GM18870 (cell line): ENCODE data around the gene ANKUB1.

Experiments
- ATAC-seq: cut with Tn5 transposase; IDR thresholded peaks from one replicate; pipeline ENCODE4 v1.9.1; 2021; ENCODE audit warnings: moderate library complexity; ENCODE audit not compliant: unreplicated experiment

ANKUB1 gene

GRCh38 chr3:149809699-149810098 is 17.3 kb upstream of the ANKUB1 start:
- ATAC-seq = no peak

GRCh38 chr3:149808209-149808829 is 16.0 kb upstream of the ANKUB1 start:
- ATAC-seq = no peak

DNA sequence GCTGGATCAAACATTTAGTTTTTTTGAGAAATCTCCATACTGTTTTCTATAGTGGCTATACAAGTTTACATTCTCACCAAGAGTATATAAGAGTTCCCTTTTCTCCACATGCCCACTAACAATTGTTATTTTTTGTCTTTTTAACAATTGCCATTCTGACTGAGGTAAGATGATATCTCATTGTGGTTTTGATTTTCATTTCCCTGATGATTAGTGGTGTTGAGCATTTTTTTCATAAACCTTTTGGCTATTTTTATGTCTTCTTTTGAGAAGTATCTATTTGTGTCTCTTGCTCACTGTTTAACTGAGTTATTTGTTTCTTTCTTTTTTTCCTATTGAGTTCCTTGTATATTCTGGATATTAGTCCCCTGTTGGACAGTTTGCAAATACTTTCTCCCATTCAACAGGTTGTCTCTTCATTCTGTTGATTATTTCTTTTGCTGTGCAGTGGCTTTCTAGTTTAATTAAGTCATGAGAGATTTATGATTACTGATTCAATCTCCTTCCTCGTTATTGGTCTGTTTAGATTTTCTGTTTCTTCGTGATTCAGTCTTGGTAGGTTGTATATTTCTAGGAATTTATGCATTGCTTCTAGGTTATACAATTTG is 13.9 kb upstream of the ANKUB1 start:
- no peak for ATAC-seq

DNA sequence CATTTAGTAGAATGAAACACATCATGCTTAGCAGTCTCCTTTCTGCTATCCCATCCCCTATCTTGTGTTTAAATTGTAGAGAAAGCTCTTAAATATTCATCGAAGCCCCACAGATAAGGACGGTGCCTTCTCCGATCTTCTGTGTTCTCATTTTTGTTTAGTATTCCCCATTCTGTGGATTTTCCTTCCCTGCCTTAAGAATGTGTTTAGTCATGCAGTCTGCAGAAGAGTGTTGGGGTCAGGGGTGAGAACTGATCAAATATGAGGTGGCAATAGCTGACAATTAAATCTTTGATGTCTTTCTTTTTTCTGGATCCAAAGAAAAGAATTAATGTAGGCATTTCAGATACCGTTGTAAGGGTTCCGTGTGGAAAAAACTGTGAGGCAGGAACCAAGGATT is 9.3 kb upstream of the ANKUB1 start:
- no peak for ATAC-seq

GRCh38 chr3:149801195-149801594 is 8.8 kb upstream of the ANKUB1 start:
- no peak for ATAC-seq

DNA sequence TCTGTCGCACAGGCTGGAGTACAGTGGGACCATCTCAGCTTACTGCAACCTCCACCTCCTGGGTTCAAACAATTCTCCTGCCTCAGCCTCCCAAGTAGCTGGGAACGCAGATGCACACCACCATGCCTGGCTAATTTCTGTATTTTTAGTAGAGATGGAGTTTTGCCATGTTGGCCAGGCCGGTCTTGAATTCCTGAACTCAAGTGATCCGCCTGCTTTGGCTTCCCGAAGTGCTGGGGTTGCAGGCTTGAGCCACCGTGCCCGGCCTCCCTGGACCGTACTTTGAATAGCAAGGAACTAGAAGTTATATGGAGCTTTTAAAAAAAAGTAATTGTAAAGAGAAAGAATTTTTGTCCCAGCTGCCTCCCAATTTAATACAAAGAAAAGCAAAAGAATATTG is 8.3 kb upstream of the ANKUB1 start:
- ATAC-seq = no peak

GRCh38 chr3:149796026-149796425 is 3.7 kb upstream of the ANKUB1 start:
- no peak for ATAC-seq

DNA sequence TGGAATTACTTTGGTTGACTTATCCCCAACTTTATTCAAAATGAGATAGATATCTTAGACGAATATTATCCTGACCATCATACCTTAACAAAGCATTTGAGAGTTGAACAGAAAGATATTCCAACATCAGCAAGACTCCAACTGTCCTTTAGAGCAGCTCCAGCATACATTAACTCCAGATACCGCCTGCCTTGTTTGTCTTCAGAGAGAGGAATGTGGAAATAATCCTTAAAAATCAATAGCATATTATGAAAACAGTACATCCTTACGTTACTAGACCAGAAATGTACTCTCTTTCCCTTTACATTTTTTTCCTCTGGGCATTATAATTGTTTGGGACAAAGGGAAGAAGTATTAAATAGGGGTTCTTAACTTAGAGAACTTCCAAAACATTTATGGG is 1.7 kb downstream of the ANKUB1 start:
- no peak for ATAC-seq

GRCh38 chr3:149790268-149790667 is 2.1 kb downstream of the ANKUB1 start:
- no peak for ATAC-seq

DNA sequence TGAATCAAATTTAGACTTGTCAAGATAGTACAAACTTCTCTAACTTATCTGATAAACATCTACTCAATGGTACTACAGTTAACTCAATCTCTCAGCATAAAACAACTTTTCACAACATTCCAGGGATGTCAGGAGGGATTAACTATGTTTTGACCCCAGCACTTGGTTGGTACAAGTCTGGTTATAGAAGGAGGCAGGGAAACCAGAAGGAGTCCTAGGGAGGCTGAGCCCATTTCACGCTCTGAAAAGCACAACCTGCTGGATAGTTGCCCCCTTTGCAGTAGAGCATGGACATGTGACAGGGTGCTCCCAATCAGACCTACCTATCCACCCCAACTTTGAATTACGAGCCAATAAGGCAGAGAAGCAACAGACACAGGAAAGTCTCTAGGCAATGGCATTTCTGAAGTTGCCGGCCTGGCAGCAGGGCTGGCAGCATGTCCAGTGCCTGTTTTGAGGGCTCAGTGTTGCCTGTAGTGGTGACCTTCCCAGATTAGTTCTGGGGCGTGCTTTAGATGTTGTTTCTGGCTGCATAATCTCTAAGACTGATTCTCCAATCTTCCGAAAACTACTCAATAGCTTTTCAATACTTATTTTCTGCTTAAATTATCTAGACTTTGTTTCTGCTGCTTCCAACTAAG is 8.2 kb downstream of the ANKUB1 start:
- no peak for ATAC-seq

GRCh38 chr3:149783576-149783975 is 8.8 kb downstream of the ANKUB1 start:
- ATAC-seq = no peak

GRCh38 chr3:149781741-149782140 is 10.6 kb downstream of the ANKUB1 start:
- ATAC-seq = no peak

DNA sequence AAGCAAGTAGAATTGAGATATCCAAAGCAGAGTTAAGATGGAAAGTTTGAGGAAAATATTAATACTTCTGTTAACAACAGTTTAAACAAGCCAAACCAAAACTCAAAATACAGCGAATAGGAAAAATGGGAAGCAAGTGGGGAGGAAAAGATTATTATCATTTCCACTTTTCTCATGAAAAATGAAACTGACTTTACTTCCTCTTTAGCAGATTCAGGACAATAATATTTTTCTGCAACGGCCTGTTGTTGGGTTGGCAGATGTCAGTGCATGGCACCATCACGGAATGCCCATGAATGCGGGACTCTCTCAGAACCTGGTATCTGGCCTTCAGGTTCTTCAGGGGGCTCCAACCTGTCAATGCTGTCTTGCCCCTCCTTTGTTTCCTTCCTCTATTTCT is 11.1 kb downstream of the ANKUB1 start:
- no peak for ATAC-seq

- ATAC-seq = no peak
Measured at GRCh38 chr3:149777414-149778214, 14.7 kb downstream of the ANKUB1 start.

GRCh38 chr3:149776170-149776569 is 16.2 kb downstream of the ANKUB1 start:
- ATAC-seq = no peak

- no peak for ATAC-seq
Measured at GRCh38 chr3:149772861-149773260, 19.5 kb downstream of the ANKUB1 start.

GRCh38 chr3:149771652-149772271 is 20.6 kb downstream of the ANKUB1 start:
- ATAC-seq = no peak

- no peak for ATAC-seq
Measured at GRCh38 chr3:149770246-149770645, 22.1 kb downstream of the ANKUB1 start.

- no peak for ATAC-seq
Measured at GRCh38 chr3:149768704-149769103, 23.6 kb downstream of the ANKUB1 start.

- no peak for ATAC-seq
Measured at GRCh38 chr3:149767720-149768119, 24.6 kb downstream of the ANKUB1 start.

DNA sequence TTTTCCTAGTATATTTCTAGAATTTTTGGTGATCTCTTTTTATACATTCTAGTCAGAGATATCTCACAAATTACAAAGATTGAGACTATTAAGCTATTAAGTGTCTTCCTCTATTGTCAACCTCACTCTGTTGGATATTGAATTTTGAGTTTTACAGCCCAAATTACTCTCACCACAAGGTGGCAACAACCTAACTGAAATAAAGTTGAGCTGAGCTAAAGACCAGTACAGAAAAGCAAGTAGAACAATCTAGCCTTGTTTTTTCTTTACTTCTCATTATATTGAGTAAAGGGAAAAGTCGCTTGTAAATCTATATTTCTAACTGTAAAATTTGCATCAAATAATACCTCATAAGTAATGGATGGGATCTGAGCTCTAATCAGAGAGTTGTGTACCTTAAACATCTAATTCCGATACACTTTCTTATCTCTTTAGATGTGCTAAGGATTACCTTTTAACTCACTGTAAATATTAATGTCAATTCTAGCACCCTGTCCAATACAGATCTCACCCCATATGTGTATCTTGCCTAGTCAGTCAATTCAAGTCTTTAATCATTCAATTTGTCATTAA is 26.5 kb downstream of the ANKUB1 start:
- ATAC-seq = no peak
